DND-41 (cell line): ENCODE results near the gene NID2.

Experiments used
- ATAC-seq: fragments of 200-7000 bp; cut with Tn5 transposase; 3 replicates; pipeline ENCODE4 v1.9.1; 2021; ENCODE audit warnings: low read depth; ENCODE audit not compliant: insufficient read depth
- DNase-seq: peaks from one replicate; pipeline ENCODE4 v3.0.0-alpha.2; 2020
- H2AFZ ChIP-seq: 2 replicates; pipeline ENCODE4 v1.6.0; 2012; ENCODE audit warnings: low read depth, low read length
- H3K27ac ChIP-seq: 2 replicates; pipeline ENCODE4 v1.5.1; 2012; ENCODE audit warnings: low read length, inconsistent platforms
- H3K27me3 ChIP-seq: fragments of 200-600 bp; sonication (generic); 2 replicates; pipeline ENCODE4 v1.6.0; 2012; ENCODE audit warnings: low read length, mild to moderate bottlenecking, inconsistent platforms; ENCODE audit not compliant: insufficient read depth, poor library complexity
- H3K36me3 ChIP-seq: 2 replicates; pipeline ENCODE4 v1.5.1; 2012; ENCODE audit warnings: low read length, inconsistent platforms; ENCODE audit not compliant: insufficient read depth
- H3K4me1 ChIP-seq: 2 replicates; pipeline ENCODE4 v1.5.1; 2012; ENCODE audit warnings: mild to moderate bottlenecking, low read length; ENCODE audit not compliant: insufficient read depth
- H3K4me2 ChIP-seq: 2 replicates; pipeline ENCODE4 v1.6.0; 2012; ENCODE audit warnings: mild to moderate bottlenecking, moderate library complexity, low read length, inconsistent platforms; ENCODE audit not compliant: insufficient read depth
- H3K4me3 ChIP-seq, 2 experiments: fragments of 200-600 bp in 1 of 2; shearing (Covaris generic) in 1 of 2; 2 replicates each; pipeline ENCODE4 v1.5.1; 2012 to 2016; ENCODE audit warnings: inconsistent platforms in 2 of 2, low read length in 2 of 2, mild to moderate bottlenecking in 2 of 2, low read depth in 1 of 2, moderate library complexity in 1 of 2
- H3K79me2 ChIP-seq: 2 replicates; pipeline ENCODE4 v1.6.0; 2012; ENCODE audit warnings: low read length, inconsistent platforms; ENCODE audit not compliant: insufficient read depth
- H3K9ac ChIP-seq: 2 replicates; pipeline ENCODE4 v1.6.0; 2012; ENCODE audit warnings: low read depth, mild to moderate bottlenecking, inconsistent platforms, low read length, moderate library complexity
- H3K9me3 ChIP-seq: 2 replicates; pipeline ENCODE4 v1.5.1; 2012; ENCODE audit warnings: low read length, moderate library complexity, mild to moderate bottlenecking, inconsistent platforms; ENCODE audit not compliant: insufficient read depth, severe bottlenecking
- H4K20me1 ChIP-seq: 2 replicates; pipeline ENCODE4 v1.6.0; 2012; ENCODE audit warnings: low read length; ENCODE audit not compliant: insufficient read depth
- EZH2 ChIP-seq: IDR thresholded peaks from 3 replicates; pipeline ENCODE4 v1.6.1; 2012; ENCODE audit warnings: borderline replicate concordance, low read depth, mild to moderate bottlenecking, moderate library complexity, low read length, inconsistent platforms; ENCODE audit not compliant: severe bottlenecking
- TF ChIP-seq, protein P1 (sequence below): IDR thresholded peaks from 2 replicates; pipeline ENCODE4 v1.5.1; 2012; ENCODE audit warnings: borderline replicate concordance, low read length, moderate library complexity, mild to moderate bottlenecking; ENCODE audit not compliant: poor library complexity, severe bottlenecking; ENCODE audit errors: extremely low read depth

Gene NID2

DNA sequence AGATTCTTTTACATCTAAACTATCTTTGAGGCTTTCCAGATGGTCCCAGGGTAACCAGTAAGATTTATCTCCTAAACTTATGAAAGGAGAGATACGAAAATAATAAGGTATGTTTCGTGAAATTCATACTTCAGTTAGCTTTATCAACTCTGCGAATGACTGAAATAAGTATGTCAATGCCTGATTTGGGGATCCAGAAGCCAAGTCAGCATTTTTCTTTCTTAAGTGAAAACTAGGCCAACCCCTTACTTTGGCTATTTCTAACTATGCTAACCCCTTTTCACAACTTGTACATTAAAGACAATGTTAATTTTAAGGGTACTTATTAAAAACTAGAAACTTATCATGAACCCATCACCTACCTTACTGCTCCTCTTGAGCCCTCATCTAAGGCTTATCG, 26.9 kb upstream of the NID2 start:
- no peak overlapping the region for H3K9ac ChIP-seq
- H3K27ac ChIP-seq, result no peak overlapping the region
- H3K4me2 ChIP-seq, result no peak overlapping the region
- no peaks in the 10 kb centered on the region for H3K36me3 ChIP-seq
- no peaks in the 10 kb centered on the region for H3K27me3 ChIP-seq
- DNase-seq, result no peak
- no peaks in the 10 kb centered on the region for H3K79me2 ChIP-seq
- H3K9me3 ChIP-seq, result no peaks in the 10 kb centered on the region
- no peaks in the 10 kb centered on the region for H4K20me1 ChIP-seq
- no peak overlapping the region for H2AFZ ChIP-seq
- H3K4me1 ChIP-seq, result no peaks in the 10 kb centered on the region
- no peak overlapping the region for H3K4me3 ChIP-seq
- no peak for TF ChIP-seq EZH2
- ATAC-seq, result no peak

DNA sequence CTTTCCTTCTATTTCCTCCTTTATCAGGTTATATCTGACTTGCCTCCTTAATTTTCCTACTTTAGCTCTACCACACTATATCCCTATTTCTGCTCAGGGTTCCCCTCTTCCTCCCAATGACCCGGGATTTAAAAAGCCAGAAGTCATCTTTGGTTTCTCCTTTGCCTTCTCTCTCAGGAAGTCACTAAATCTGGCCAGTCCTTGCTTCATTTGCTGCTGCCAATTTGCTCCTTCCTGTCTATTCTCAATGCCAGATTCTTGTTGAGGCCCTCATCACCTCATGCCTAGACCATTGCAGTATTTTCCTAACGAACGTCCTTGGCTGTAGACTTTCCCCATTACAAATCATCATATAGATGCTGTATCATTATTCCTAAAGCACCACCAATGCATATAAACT, 26.5 kb upstream of the NID2 start:
- Histone ChIP-seq H3K4me1 (no peaks in the 10 kb centered on the region), H3K9me3 (no peaks in the 10 kb centered on the region), H3K27ac (no peak overlapping the region), H3K4me2 (no peak overlapping the region), H3K79me2 (no peaks in the 10 kb centered on the region), H3K27me3 (no peaks in the 10 kb centered on the region), H4K20me1 (no peaks in the 10 kb centered on the region), H3K9ac (no peak overlapping the region), H3K4me3 (no peak overlapping the region), H3K36me3 (no peaks in the 10 kb centered on the region), H2AFZ (no peak overlapping the region)
- ATAC-seq (no peak), DNase-seq (no peak)
- no peak for TF ChIP-seq EZH2
- TF ChIP-seq, protein P1, sequence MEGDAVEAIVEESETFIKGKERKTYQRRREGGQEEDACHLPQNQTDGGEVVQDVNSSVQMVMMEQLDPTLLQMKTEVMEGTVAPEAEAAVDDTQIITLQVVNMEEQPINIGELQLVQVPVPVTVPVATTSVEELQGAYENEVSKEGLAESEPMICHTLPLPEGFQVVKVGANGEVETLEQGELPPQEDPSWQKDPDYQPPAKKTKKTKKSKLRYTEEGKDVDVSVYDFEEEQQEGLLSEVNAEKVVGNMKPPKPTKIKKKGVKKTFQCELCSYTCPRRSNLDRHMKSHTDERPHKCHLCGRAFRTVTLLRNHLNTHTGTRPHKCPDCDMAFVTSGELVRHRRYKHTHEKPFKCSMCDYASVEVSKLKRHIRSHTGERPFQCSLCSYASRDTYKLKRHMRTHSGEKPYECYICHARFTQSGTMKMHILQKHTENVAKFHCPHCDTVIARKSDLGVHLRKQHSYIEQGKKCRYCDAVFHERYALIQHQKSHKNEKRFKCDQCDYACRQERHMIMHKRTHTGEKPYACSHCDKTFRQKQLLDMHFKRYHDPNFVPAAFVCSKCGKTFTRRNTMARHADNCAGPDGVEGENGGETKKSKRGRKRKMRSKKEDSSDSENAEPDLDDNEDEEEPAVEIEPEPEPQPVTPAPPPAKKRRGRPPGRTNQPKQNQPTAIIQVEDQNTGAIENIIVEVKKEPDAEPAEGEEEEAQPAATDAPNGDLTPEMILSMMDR, result no peak

DNA sequence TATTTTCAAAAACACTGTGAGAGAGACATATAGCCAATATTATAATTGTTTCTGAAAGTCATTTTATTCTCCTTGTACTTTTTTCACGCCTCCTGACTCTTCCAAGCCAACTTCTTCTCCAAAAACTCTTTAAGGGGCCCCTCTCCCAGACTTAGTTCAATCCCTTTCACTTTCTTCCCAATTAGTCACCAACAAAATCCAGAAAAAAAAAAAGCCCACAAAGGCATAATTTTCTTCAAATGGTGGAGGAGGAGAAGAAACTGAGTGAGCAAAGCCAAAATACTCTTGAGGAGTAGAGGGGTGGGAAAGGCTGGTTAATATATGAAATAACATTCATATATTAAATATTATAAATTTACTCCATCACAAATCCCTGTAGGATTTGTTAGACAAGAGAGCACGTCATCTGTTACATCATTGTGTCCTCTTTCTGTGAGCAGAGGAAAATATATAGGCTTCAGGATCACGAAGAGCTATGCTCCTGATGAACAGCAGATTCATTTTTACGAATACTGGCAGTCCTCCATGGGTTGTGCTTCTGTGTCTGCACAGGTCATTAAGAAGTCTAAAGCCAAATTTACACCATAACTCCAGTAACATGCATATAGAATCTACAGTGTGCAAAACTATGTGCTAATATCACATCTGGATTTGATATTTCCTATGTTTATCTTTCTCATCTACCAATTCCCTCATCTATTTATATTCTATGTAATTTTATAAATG, 25.9 kb upstream of the NID2 start:
- Histone ChIP-seq H3K79me2 (no peaks in the 10 kb centered on the region), H3K4me3 (no peak overlapping the region), H3K36me3 (no peaks in the 10 kb centered on the region), H3K27ac (no peak overlapping the region), H3K27me3 (no peaks in the 10 kb centered on the region), H3K9me3 (no peaks in the 10 kb centered on the region), H2AFZ (no peak overlapping the region), H3K9ac (no peak overlapping the region), H3K4me2 (no peak overlapping the region), H3K4me1 (no peaks in the 10 kb centered on the region), H4K20me1 (no peaks in the 10 kb centered on the region)
- TF ChIP-seq, protein P1, result no peak
- TF ChIP-seq EZH2, result no peak
- ATAC-seq (no peak), DNase-seq (no peak)

GRCh38 chr14:52091928-52092327, 23.1 kb upstream of the NID2 start:
- H3K36me3 ChIP-seq, result no peaks in the 10 kb centered on the region
- H3K79me2 ChIP-seq, result no peaks in the 10 kb centered on the region
- H3K9me3 ChIP-seq, result no peaks in the 10 kb centered on the region
- DNase-seq (no peak), ATAC-seq (no peak)
- no peak overlapping the region for H2AFZ ChIP-seq
- no peak overlapping the region for H3K4me2 ChIP-seq
- H3K4me3 ChIP-seq, result no peak overlapping the region
- no peaks in the 10 kb centered on the region for H3K4me1 ChIP-seq
- TF ChIP-seq EZH2, result no peak
- TF ChIP-seq, protein P1, result no peak
- H3K27me3 ChIP-seq, result no peaks in the 10 kb centered on the region
- no peaks in the 10 kb centered on the region for H4K20me1 ChIP-seq
- H3K27ac ChIP-seq, result no peak overlapping the region
- no peak overlapping the region for H3K9ac ChIP-seq
